Mucosa of stomach (tissue), 1 donor: ENCODE results near the gene MANEA.

Experiments
- H3K27me3 ChIP-seq: one replicate; pipeline ENCODE4 v1.7.0; 2013; ENCODE audit warnings: mild to moderate bottlenecking, low read length; ENCODE audit not compliant: control insufficient read depth, insufficient read depth
- H3K36me3 ChIP-seq: one replicate; pipeline ENCODE4 v1.7.0; 2013; ENCODE audit warnings: low read length; ENCODE audit not compliant: control insufficient read depth, insufficient read depth
- H3K4me1 ChIP-seq: one replicate; pipeline ENCODE4 v1.7.0; 2013; ENCODE audit warnings: mild to moderate bottlenecking, low read length; ENCODE audit not compliant: control insufficient read depth, insufficient read depth
- H3K4me3 ChIP-seq: one replicate; pipeline ENCODE4 v1.7.0; 2013; ENCODE audit warnings: low read length
- H3K9ac ChIP-seq: one replicate; pipeline ENCODE4 v1.7.0; 2013; ENCODE audit warnings: mild to moderate bottlenecking, low read length, moderate library complexity
- H3K9me3 ChIP-seq: one replicate; pipeline ENCODE4 v1.7.0; 2013; ENCODE audit warnings: mild to moderate bottlenecking, low read length, moderate library complexity; ENCODE audit not compliant: control insufficient read depth
- donor health status: Pancreatic carcinoma.

Gene MANEA

DNA sequence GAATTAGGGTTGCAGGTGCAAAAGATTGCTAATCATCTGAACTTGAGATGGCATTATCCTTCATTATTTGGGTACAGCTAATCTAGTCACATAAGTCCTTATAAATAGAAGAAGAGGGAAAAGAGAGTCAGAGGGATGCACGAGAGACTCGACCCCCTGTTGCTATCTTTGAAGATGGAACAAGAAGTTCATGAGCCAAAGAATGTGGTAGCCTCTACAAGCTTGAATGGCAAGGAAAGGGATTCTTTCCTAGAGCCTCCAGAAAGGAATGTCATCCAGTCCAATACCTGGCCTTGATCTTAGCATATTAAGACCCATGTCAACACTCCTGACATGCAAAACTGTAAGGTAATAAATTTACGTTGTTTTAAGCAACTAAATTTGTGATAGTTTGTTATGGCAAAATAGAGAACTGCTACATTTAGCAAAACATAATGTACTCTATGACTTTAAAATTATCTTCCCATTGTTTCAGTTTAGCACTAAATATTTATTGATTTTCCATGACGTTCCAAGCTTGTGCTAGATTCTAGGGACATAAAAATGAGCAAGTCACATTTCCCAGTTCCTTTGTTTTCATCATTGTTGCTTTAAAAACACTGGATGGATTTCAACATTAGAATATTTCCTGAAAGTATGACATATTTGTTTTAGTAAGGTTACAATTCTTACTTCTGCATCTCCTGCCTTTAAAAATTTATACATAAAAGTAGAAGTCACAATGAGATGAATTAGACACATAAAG lies 12.7 kb downstream of the MANEA start:
- Histone ChIP-seq H3K27me3 (no peaks in the 10 kb centered on the region), H3K36me3 (no peaks in the 10 kb centered on the region), H3K9ac (no peak overlapping the region), H3K4me3 (no peak overlapping the region), H3K9me3 (no peaks in the 10 kb centered on the region), H3K4me1 (no peaks in the 10 kb centered on the region)

DNA sequence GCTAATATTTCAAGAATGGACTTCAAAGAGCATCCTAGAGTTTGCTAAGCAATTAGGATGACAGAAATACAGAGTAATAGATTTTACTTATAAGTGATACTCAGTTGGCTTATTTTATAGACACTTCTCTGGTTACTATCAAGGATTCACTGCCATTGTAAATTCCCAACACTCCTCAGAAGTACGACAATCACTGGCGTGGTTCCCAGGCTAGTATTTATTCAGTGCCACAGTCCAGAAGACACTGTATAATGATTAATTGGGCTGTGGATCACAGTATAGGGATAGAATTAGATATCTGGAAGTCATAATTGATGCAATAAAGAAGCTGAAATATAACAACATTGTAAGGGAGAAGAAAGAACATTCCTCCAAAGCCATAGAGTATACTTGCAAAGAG lies 15.7 kb downstream of the MANEA start:
- no peaks in the 10 kb centered on the region for H3K4me1 ChIP-seq
- H3K36me3 ChIP-seq, result no peaks in the 10 kb centered on the region
- no peak overlapping the region for H3K4me3 ChIP-seq
- no peaks in the 10 kb centered on the region for H3K9me3 ChIP-seq
- no peaks in the 10 kb centered on the region for H3K27me3 ChIP-seq
- no peak overlapping the region for H3K9ac ChIP-seq

DNA sequence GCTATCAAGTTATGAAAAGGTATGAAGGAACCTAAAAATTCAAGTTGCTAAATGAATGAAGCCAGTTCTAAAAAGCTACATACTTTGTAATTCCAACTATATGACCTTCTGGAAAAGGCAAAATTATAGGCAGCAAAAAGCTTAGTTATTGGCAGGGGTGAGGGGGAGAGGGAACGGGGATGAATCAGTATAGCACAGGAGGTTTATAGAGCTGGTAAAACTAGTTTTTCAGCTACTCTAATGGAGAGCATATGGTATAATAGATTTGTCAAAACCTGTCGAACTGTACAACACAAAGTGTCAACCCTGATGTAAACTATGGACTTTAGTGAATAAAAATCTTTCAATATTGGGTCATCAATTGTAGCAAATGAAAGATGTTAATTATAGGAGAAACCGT lies 18.7 kb downstream of the MANEA start:
- H3K4me3 ChIP-seq, result no peak overlapping the region
- no peaks in the 10 kb centered on the region for H3K27me3 ChIP-seq
- H3K36me3 ChIP-seq, result no peaks in the 10 kb centered on the region
- H3K9me3 ChIP-seq, result no peaks in the 10 kb centered on the region
- H3K9ac ChIP-seq, result no peak overlapping the region
- H3K4me1 ChIP-seq, result no peaks in the 10 kb centered on the region

DNA sequence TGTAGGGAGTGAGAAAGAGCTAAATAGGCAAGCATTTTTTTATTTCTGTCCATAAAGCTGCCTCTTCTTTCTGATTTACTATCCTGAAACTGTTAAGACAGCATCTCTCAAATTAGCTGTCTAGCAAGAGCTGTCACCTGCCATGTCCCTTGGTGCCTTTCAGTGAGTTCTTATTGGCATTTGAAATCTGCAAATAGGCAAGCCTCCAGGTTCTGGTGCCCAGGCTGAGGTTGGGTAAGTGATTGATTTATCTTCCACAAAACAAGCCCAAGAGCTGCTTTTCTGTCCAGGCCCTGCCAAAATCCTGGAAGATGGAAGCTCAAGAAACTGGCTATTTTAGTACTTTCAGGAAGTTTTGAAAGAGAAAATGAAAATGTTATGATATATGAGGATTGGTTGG lies 22.4 kb downstream of the MANEA start:
- H3K9ac ChIP-seq, result no peak overlapping the region
- no peaks in the 10 kb centered on the region for H3K36me3 ChIP-seq
- H3K4me1 ChIP-seq, result no peaks in the 10 kb centered on the region
- no peak overlapping the region for H3K4me3 ChIP-seq
- no peaks in the 10 kb centered on the region for H3K9me3 ChIP-seq
- H3K27me3 ChIP-seq, result no peaks in the 10 kb centered on the region

DNA sequence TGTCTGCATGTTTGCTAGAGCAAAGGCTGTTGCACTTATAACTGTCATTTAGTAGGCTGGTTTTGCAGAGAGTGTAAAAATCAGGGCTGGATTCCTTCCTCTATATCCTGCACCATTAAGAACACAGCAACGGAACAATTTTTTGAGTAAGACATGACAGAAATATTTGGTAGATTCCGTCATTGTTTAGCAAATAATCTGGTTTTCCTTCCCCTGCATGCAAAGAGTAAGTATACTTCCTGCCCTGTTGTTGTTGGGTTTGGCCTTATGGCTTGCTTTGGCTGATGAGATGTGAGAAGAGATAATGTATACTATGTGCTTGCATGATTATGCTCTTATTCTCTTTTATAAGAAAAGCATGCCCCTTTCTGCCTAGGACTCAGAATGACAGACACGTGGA lies 23.8 kb downstream of the MANEA start:
- H3K9me3 ChIP-seq, result no peaks in the 10 kb centered on the region
- no peaks in the 10 kb centered on the region for H3K4me1 ChIP-seq
- no peak overlapping the region for H3K4me3 ChIP-seq
- H3K36me3 ChIP-seq, result no peaks in the 10 kb centered on the region
- no peaks in the 10 kb centered on the region for H3K27me3 ChIP-seq
- no peak overlapping the region for H3K9ac ChIP-seq

DNA sequence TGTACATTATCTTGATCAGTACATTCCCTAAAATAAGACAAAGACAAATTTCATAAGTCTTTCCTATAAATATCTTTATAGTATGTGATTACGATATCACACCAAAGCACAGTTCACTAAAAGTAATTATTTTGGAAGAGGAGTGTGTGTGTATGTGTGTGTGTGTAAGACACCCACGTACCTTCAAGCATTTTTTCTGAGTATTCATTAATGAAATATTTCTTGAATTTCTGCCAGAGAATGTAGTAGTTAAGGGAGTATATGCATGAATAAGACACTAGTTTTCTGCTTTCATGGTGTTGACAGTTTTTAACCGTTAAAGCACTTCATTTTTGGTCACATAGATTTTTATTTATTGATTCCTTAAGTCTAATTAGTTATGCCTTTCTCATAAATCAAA lies 36.8 kb downstream of the MANEA start:
- Histone ChIP-seq H3K9ac (no peak overlapping the region), H3K4me1 (no peaks in the 10 kb centered on the region), H3K9me3 (no peaks in the 10 kb centered on the region), H3K27me3 (no peaks in the 10 kb centered on the region), H3K36me3 (no peaks in the 10 kb centered on the region), H3K4me3 (no peak overlapping the region)

DNA sequence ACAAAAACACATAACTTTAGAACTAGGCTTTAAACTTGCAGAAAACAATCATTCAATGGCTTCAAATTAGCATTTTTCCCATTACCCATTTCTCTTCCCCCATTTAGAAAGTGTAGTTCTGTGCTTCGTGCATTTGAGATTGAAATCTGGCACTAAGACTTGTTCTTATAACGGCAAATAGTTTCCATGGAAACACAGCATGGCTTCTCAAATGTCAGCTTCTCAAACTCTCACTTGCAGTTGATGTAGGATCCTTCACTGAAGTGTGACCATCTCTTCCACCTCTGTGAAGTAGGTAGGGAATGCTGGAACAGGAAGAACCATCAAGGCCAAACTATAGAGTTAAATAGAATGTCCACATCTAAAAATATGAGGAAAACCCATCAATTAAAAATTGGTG lies 52.2 kb downstream of the MANEA start:
- no peaks in the 10 kb centered on the region for H3K9me3 ChIP-seq
- no peaks in the 10 kb centered on the region for H3K4me1 ChIP-seq
- no peaks in the 10 kb centered on the region for H3K27me3 ChIP-seq
- H3K36me3 ChIP-seq, result no peaks in the 10 kb centered on the region
- H3K4me3 ChIP-seq, result no peak overlapping the region
- no peak overlapping the region for H3K9ac ChIP-seq

DNA sequence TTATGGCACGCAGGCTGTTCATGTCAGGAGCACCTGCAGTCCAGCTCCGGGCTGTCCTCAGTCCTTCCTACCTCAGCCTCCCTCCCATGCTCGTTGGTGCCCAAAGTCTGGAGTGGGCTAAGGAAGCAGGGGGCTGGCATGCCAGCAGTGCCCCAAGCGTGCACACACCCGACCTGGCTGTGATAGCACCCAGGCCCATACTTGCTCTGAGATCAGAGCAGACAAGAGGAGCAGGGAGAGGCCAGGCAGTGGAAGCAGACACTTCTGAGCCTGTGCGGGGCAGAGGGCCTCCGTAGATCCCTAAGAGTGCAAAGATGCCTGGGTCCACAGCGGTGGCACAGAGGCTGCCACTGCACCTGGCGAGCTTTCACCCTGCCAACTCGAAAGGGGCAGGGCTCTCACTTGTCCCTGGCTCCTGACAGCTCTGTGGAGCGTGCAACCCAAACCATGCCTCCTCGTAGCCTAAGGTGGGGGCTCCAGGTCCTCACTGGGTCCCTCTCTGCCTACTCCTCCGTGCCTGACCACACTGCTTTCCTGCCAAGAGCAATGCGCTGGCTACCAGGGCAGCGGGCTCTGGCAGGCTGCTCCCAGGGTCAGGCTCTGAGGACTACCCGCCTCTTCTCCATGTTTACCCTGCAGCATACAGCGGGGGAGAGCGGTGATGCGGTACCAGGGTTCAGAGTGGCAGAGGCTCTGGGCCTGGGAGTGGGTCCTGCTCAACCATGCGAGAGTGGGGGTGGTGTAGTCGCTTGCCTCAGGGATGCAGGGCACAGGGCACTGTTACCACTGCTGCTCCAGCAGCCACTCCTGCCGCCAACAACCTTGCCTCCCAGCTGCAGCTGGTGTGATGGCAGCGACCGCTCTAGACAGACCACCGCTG lies 59.5 kb downstream of the MANEA start:
- H3K4me3 ChIP-seq, result no peak overlapping the region
- H3K9ac ChIP-seq, result no peak overlapping the region
- no peaks in the 10 kb centered on the region for H3K36me3 ChIP-seq
- no peaks in the 10 kb centered on the region for H3K27me3 ChIP-seq
- H3K4me1 ChIP-seq, result no peaks in the 10 kb centered on the region
- no peaks in the 10 kb centered on the region for H3K9me3 ChIP-seq

DNA sequence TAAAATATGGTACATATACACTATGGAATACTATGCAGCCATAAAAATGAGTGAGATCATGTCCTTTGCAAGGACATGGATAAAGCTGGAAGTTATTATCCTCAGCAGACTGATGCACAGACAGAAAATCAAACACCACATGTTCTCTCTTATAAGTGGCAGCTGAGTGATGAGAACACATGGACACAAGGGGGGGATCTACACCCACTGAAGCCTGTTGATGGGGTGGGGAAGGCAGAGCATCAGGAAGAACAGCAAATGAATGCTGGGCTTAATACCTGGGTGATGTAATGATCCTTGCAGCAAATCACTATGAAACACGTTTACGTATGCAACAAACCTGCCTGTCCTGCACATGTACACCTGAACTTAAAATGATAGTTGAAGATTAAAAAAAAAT lies 71.3 kb downstream of the MANEA start:
- Histone ChIP-seq H3K9me3 (no peaks in the 10 kb centered on the region), H3K4me1 (no peaks in the 10 kb centered on the region), H3K36me3 (no peaks in the 10 kb centered on the region), H3K27me3 (no peaks in the 10 kb centered on the region), H3K9ac (no peak overlapping the region), H3K4me3 (no peak overlapping the region)

DNA sequence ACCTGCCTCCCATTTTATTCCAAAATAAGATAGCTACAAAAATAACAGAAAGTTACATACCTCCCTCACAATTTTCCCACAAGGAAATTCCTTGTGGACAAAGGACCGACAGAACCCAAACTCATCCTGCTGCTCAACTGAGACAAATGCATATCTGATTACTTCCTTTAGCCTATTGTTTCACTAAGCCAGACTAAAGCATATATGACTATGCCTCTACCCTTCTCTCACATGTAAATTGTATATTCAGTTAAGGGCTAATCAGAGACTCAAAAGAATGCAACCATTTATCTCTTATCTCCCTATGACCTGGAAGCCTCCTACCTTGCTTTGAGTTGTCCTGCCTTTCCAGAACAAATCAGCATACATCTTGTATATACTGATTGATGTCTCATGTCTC lies 72.1 kb downstream of the MANEA start:
- no peaks in the 10 kb centered on the region for H3K4me1 ChIP-seq
- no peaks in the 10 kb centered on the region for H3K36me3 ChIP-seq
- H3K27me3 ChIP-seq, result no peaks in the 10 kb centered on the region
- H3K9ac ChIP-seq, result no peak overlapping the region
- no peak overlapping the region for H3K4me3 ChIP-seq
- no peaks in the 10 kb centered on the region for H3K9me3 ChIP-seq

DNA sequence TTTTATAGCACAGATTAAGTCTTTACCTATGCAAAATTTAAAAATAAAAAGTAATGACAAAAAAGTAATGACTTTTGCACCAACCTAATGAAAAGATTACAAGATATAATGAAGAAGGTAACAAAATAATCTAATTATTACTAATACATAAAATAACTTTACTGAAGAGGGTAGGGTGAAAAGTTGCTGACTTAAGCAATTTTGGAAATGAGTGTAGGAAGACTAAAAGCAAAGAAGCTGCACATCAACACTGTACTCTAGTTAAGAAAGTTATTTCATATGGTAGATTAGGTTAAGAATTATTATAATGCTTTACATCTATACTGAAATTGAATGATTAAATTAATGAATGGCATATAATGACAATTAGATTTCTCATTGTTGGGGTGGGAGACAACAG lies 76.8 kb downstream of the MANEA start:
- H3K4me3 ChIP-seq, result no peak overlapping the region
- no peaks in the 10 kb centered on the region for H3K36me3 ChIP-seq
- no peaks in the 10 kb centered on the region for H3K27me3 ChIP-seq
- H3K4me1 ChIP-seq, result no peaks in the 10 kb centered on the region
- H3K9ac ChIP-seq, result no peak overlapping the region
- H3K9me3 ChIP-seq, result no peaks in the 10 kb centered on the region

DNA sequence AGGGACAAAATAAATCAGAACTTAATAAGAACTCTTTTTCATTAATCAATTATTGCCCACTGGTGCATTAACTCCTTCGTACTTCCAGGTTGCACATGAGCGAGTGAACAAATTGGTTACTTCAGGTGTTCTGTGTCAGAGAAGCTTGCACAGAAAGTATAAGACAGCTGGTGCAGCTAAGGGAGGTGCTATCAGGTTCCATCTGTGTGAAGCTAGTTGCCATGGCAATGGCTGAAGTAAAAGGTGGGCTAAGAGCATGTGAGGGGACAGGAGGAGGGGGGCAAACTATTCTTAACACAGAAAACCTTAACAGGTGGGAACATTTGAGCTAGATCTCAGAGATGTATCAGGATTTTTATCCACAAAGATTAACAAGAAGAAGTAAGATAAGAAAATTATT lies 81.6 kb downstream of the MANEA start:
- Histone ChIP-seq H3K4me3 (no peak overlapping the region), H3K9ac (no peak overlapping the region)

More for the DNA sequence above, 81.6 kb downstream of the MANEA start:
- Histone ChIP-seq H3K9me3 (no peaks in the 10 kb centered on the region), H3K4me1 (no peaks in the 10 kb centered on the region), H3K27me3 (no peaks in the 10 kb centered on the region), H3K36me3 (no peaks in the 10 kb centered on the region)
